Measurements from ENCODE around the gene AQP6.

AQP6 gene

GRCh38 chr12:50006280-50006679 is 33.5 kb downstream of the AQP6 start:
- DNase-seq = no peak

- no peak for DNase-seq
Measured at GRCh38 chr12:50006754-50007442, 34.2 kb downstream of the AQP6 start.

GRCh38 chr12:50013361-50014147 is 40.8 kb downstream of the AQP6 start:
- no peak for DNase-seq

- DNase-seq = no peak
Measured at GRCh38 chr12:50014342-50014741, 41.6 kb downstream of the AQP6 start.

- DNase-seq = no peak
Measured at GRCh38 chr12:50016501-50017475, 44.0 kb downstream of the AQP6 start.

- no peak for DNase-seq
Measured at GRCh38 chr12:50017641-50018040, 44.9 kb downstream of the AQP6 start.

- no peak for DNase-seq
Measured at GRCh38 chr12:50018154-50018553, 45.4 kb downstream of the AQP6 start.

- DNase-seq = no peak
Measured at GRCh38 chr12:50018968-50019367, 46.2 kb downstream of the AQP6 start.

- no peak for DNase-seq
Measured at GRCh38 chr12:50019524-50019923, 46.8 kb downstream of the AQP6 start.

GRCh38 chr12:50021031-50021430 is 48.3 kb downstream of the AQP6 start:
- DNase-seq = no peak

GRCh38 chr12:50022903-50023302 is 50.2 kb downstream of the AQP6 start:
- DNase-seq = no peak

- no peak for DNase-seq
Measured at GRCh38 chr12:50024227-50024626, 51.5 kb downstream of the AQP6 start.

- peak; percentile 24 for DNase-seq
Measured at GRCh38 chr12:50024805-50025186, 52.0 kb downstream of the AQP6 start.

- DNase-seq = peak; percentile 97
Measured at GRCh38 chr12:50025187-50026059, 52.7 kb downstream of the AQP6 start, which contains the start of gene RACGAP1. RACGAP1 (minus strand) TSS chr12:50025494; CDS start chr12:50016715, 8,779 bp downstream.

GRCh38 chr12:50026691-50027090 is 53.9 kb downstream of the AQP6 start:
- no peak for DNase-seq

Data from NCI-H1092 treated with DMSO at 0.1 percent for 48 hours (cell line).